Effector memory CD4-positive, alpha-beta T cell (primary cell): ENCODE measurements around the gene NUDCD3.

Experiments
- DNase-seq, 3 donors: peaks; one replicate each; pipeline ENCODE4 v3.0.0-alpha.2; 2020
- H3K27ac ChIP-seq: 2 replicates; pipeline ENCODE4 v1.7.0; 2013; ENCODE audit warnings: mild to moderate bottlenecking, low read length, moderate library complexity; ENCODE audit not compliant: insufficient read depth, poor library complexity, severe bottlenecking
- H3K27me3 ChIP-seq: replicated peaks from 2 replicates; pipeline ENCODE4 v1.7.0; 2013; ENCODE audit warnings: mild to moderate bottlenecking, low read length; ENCODE audit not compliant: insufficient read depth, control insufficient read depth, poor library complexity, severe bottlenecking
- H3K36me3 ChIP-seq: 2 replicates; pipeline ENCODE4 v1.7.0; 2013; ENCODE audit warnings: mild to moderate bottlenecking, low read length, moderate library complexity; ENCODE audit not compliant: control insufficient read depth, insufficient read depth
- H3K4me1 ChIP-seq: 2 replicates; pipeline ENCODE4 v1.7.0; 2013; ENCODE audit warnings: low read length, mild to moderate bottlenecking; ENCODE audit not compliant: control insufficient read depth, insufficient read depth, poor library complexity, severe bottlenecking
- H3K4me3 ChIP-seq: 2 replicates; pipeline ENCODE4 v1.7.0; 2013; ENCODE audit warnings: low read length, low read depth, mild to moderate bottlenecking; ENCODE audit not compliant: insufficient read depth, poor library complexity, severe bottlenecking
- H3K9me3 ChIP-seq: 2 replicates; pipeline ENCODE4 v1.7.0; 2013; ENCODE audit warnings: mild to moderate bottlenecking, low read length, moderate library complexity; ENCODE audit not compliant: control insufficient read depth

Gene NUDCD3

GRCh38 chr7:44470135-44470479 is 20.4 kb downstream of the NUDCD3 start:
- H3K36me3 ChIP-seq: peaks cover 52% of the 10 kb centered on the region
- H3K4me1 ChIP-seq: peaks cover 3% of the 10 kb centered on the region
- H3K4me3 ChIP-seq: no peak overlapping the region
- no peaks in the 10 kb centered on the region for H3K27me3 ChIP-seq
- no peak overlapping the region for H3K27ac ChIP-seq
- DNase-seq: no peak
- H3K9me3 ChIP-seq: no peaks in the 10 kb centered on the region

GRCh38 chr7:44469461-44470134 is 20.9 kb downstream of the NUDCD3 start:
- Histone ChIP-seq H3K4me3 (no peak overlapping the region), H3K36me3 (peaks cover 52% of the 10 kb centered on the region), H3K4me1 (peaks cover 3% of the 10 kb centered on the region), H3K27ac (no peak overlapping the region), H3K27me3 (no peaks in the 10 kb centered on the region), H3K9me3 (no peaks in the 10 kb centered on the region)
- no peak for DNase-seq

GRCh38 chr7:44467217-44467548 is 23.3 kb downstream of the NUDCD3 start:
- Histone ChIP-seq H3K4me3 (no peak overlapping the region), H3K4me1 (peaks cover 4% of the 10 kb centered on the region), H3K27ac (no peak overlapping the region), H3K27me3 (no peaks in the 10 kb centered on the region), H3K9me3 (no peaks in the 10 kb centered on the region), H3K36me3 (peaks cover 48% of the 10 kb centered on the region)
- DNase-seq: no peak

GRCh38 chr7:44466300-44467216 is 23.9 kb downstream of the NUDCD3 start:
- H3K36me3 ChIP-seq: peaks cover 45% of the 10 kb centered on the region
- no peaks in the 10 kb centered on the region for H3K9me3 ChIP-seq
- DNase-seq: no peak
- H3K4me3 ChIP-seq: no peak overlapping the region
- H3K27ac ChIP-seq: no peak overlapping the region
- no peaks in the 10 kb centered on the region for H3K27me3 ChIP-seq
- H3K4me1 ChIP-seq: peaks cover 11% of the 10 kb centered on the region

- Histone ChIP-seq H3K36me3 (peaks cover 38% of the 10 kb centered on the region), H3K4me1 (peaks cover 19% of the 10 kb centered on the region), H3K27me3 (no peaks in the 10 kb centered on the region), H3K27ac (no peak overlapping the region), H3K4me3 (no peak overlapping the region), H3K9me3 (no peaks in the 10 kb centered on the region)
- no peak for DNase-seq
Measured at GRCh38 chr7:44465490-44465889, 25.0 kb downstream of the NUDCD3 start.

GRCh38 chr7:44463169-44463808 is 27.2 kb downstream of the NUDCD3 start:
- DNase-seq: no peak
- no peaks in the 10 kb centered on the region for H3K27me3 ChIP-seq
- no peak overlapping the region for H3K27ac ChIP-seq
- no peaks in the 10 kb centered on the region for H3K9me3 ChIP-seq
- H3K36me3 ChIP-seq: peaks cover 29% of the 10 kb centered on the region
- no peak overlapping the region for H3K4me3 ChIP-seq
- H3K4me1 ChIP-seq: peaks cover 22% of the 10 kb centered on the region

GRCh38 chr7:44461387-44461786 is 29.1 kb downstream of the NUDCD3 start:
- H3K27ac ChIP-seq: peak overlapping the region; percentile 38
- peak in 1 of 3 donors; percentile 21 for DNase-seq
- peaks cover 22% of the 10 kb centered on the region for H3K4me1 ChIP-seq

GRCh38 chr7:44460325-44460724 is 30.1 kb downstream of the NUDCD3 start:
- no peak overlapping the region for H3K4me3 ChIP-seq
- H3K27ac ChIP-seq: peak overlapping the region; percentile 38
- peaks cover 22% of the 10 kb centered on the region for H3K4me1 ChIP-seq
- peak; percentile 50 to 61 (median 58) for DNase-seq
- H3K9me3 ChIP-seq: no peaks in the 10 kb centered on the region
- H3K36me3 ChIP-seq: no peaks in the 10 kb centered on the region
- H3K27me3 ChIP-seq: no peaks in the 10 kb centered on the region

More at GRCh38 chr7:44461387-44461786, 29.1 kb downstream of the NUDCD3 start:
- H3K27me3 ChIP-seq: no peaks in the 10 kb centered on the region
- H3K36me3 ChIP-seq: peaks cover 10% of the 10 kb centered on the region
- H3K4me3 ChIP-seq: peak overlapping the region; percentile 8
- H3K9me3 ChIP-seq: no peaks in the 10 kb centered on the region

- Histone ChIP-seq H3K36me3 (peaks cover 10% of the 10 kb centered on the region), H3K27me3 (no peaks in the 10 kb centered on the region), H3K4me1 (peaks cover 6% of the 10 kb centered on the region), H3K9me3 (no peaks in the 10 kb centered on the region), H3K4me3 (no peak overlapping the region), H3K27ac (no peak overlapping the region)
- DNase-seq: no peak
Measured at GRCh38 chr7:44455155-44455554, 35.3 kb downstream of the NUDCD3 start.

- Histone ChIP-seq H3K27ac (no peak overlapping the region), H3K36me3 (peaks cover 10% of the 10 kb centered on the region), H3K27me3 (no peaks in the 10 kb centered on the region), H3K4me3 (no peak overlapping the region), H3K4me1 (peaks cover 3% of the 10 kb centered on the region), H3K9me3 (no peaks in the 10 kb centered on the region)
- no peak for DNase-seq
Measured at GRCh38 chr7:44454348-44454747, 36.1 kb downstream of the NUDCD3 start.
